Prostate gland (tissue), 2 donors: ENCODE results near the gene AUTS2.

Experiments used
- CTCF ChIP-seq, 4 experiments: fragments of 200-600 bp in 2 of 4; fragments of 450-650 bp in 2 of 4; sonication (generic) in 2 of 4; IDR thresholded peaks; 1 replicate in 3 of 4; 2 replicates in 1 of 4; pipeline ENCODE4 v1.5.1; 2016 to 2019; ENCODE audit warnings: antibody characterized with exemption in 4 of 4, mild to moderate bottlenecking in 2 of 4, moderate library complexity in 2 of 4
- POLR2A ChIP-seq: fragments of 450-650 bp; IDR thresholded peaks from one replicate; pipeline ENCODE4 v1.6.1; 2016; ENCODE audit warnings: antibody characterized with exemption, mild to moderate bottlenecking

- TF ChIP-seq CTCF (IDR thresholded peaks at IDR 0.05) (no peak), POLR2A (no peak)
These were observed 429.6 kb downstream of the AUTS2 start for GRCh38 chr7:70027867-70028266.
